Panc1 (cell line): ENCODE results near the gene SLCO2B1. TPM values are rescaled to one million over a fixed set of nuclear protein-coding genes. Genes with fewer than 3 reads are reported as not detected.

Source experiments
- ATAC-seq: fragments of 200-7000 bp; cut with Tn5 transposase; 2 replicates; pipeline ENCODE4 v1.9.1; 2020; ENCODE audit warnings: mild to moderate bottlenecking, moderate library complexity
- BruUV-seq: library from RNA; stranded (reverse); fragments of 400-500 nt; replicated peaks from 2 replicates; lab custom pipeline; 2021; lab: Mats Ljungman, UMichigan
- CTCF ChIA-PET: fragments of 300-600 bp; sonication (Branson Sonifier 250); formaldehyde crosslinking; loops from one replicate; lab custom pipeline; 2022; ENCODE audit warnings: antibody characterized with exemption; lab: Charles Lee
- POLR2A ChIA-PET: fragments of 300-600 bp; sonication (Branson Sonifier 250); formaldehyde crosslinking; loops from one replicate; lab custom pipeline; 2022; ENCODE audit warnings: antibody characterized with exemption; lab: Charles Lee
- DNase-seq: peaks from one replicate; pipeline ENCODE4 v3.0.0-alpha.2; 2010; ENCODE audit warnings: low read depth, low spot score
- H3K27ac ChIP-seq: 2 replicates; pipeline ENCODE4 v1.5.1; 2011; ENCODE audit warnings: mild to moderate bottlenecking, low read length, inconsistent platforms
- H3K27me3 ChIP-seq: fragments of 200-500 bp; sonication (Bioruptor generic); 2 replicates; pipeline ENCODE4 v1.6.0; 2014; ENCODE audit warnings: low read length, inconsistent platforms; ENCODE audit not compliant: control insufficient read depth, insufficient read depth
- H3K36me3 ChIP-seq: fragments of 200-500 bp; sonication (Bioruptor generic); 2 replicates; pipeline ENCODE4 v1.5.1; 2014; ENCODE audit warnings: inconsistent platforms, mild to moderate bottlenecking, low read length, moderate library complexity; ENCODE audit not compliant: control insufficient read depth, insufficient read depth
- H3K4me1 ChIP-seq: 2 replicates; pipeline ENCODE4 v1.5.1; 2011; ENCODE audit warnings: inconsistent platforms, mild to moderate bottlenecking, low read length, moderate library complexity; ENCODE audit not compliant: control insufficient read depth, insufficient read depth
- H3K4me3 ChIP-seq, 2 experiments: 2 replicates each; pipeline ENCODE4 v1.5.1; 2011 to 2012; ENCODE audit warnings: low read depth in 2 of 2, low read length in 2 of 2, mild to moderate bottlenecking in 2 of 2, inconsistent platforms in 1 of 2, moderate library complexity in 1 of 2
- H3K9me3 ChIP-seq: fragments of 200-500 bp; sonication (Bioruptor generic); 2 replicates; pipeline ENCODE4 v1.5.1; 2014; ENCODE audit warnings: low read depth, mild to moderate bottlenecking, inconsistent platforms, low read length, moderate library complexity; ENCODE audit not compliant: control insufficient read depth, insufficient read depth
- CTCF ChIP-seq: fragments of 450-650 bp; IDR thresholded peaks from 2 replicates; pipeline ENCODE4 v1.5.1; 2017; ENCODE audit warnings: mild to moderate bottlenecking
- POLR2AphosphoS5 ChIP-seq: IDR thresholded peaks from 2 replicates; pipeline ENCODE4 v1.6.1; 2012; ENCODE audit warnings: mild to moderate bottlenecking, low read depth, low read length, moderate library complexity
- REST ChIP-seq, 2 experiments: IDR thresholded peaks; 2 replicates each; pipeline ENCODE4 v1.6.1; 2011 to 2012; ENCODE audit warnings: low read depth in 2 of 2, control low read depth in 1 of 2, low read length in 1 of 2, mild to moderate bottlenecking in 1 of 2, moderate library complexity in 1 of 2; ENCODE audit not compliant: insufficient read depth in 1 of 2
- SIN3A ChIP-seq: IDR thresholded peaks from 2 replicates; pipeline ENCODE4 v1.6.1; 2012; ENCODE audit warnings: low read depth, mild to moderate bottlenecking, low read length, moderate library complexity, borderline replicate concordance; ENCODE audit not compliant: insufficient read depth
- TCF7L2 ChIP-seq: IDR thresholded peaks from 2 replicates; pipeline ENCODE4 v1.6.1; 2011; ENCODE audit warnings: mild to moderate bottlenecking, low read depth, low read length, inconsistent platforms
- in situ Hi-C: cut with HindIII; loops from 2 replicates; pipeline ENCODE4 v1.10.0; 2016; ENCODE audit warnings: low sequenced_read_pairs, low pct_unique_long_range_greater_than_20kb
- intact Hi-C: fragments of 100-400 bp; cut with micrococcal nuclease; formaldehyde crosslinking; loops from one replicate; pipeline ENCODE4 v1.10.0; 2022; ENCODE audit not compliant: unreplicated experiment
- total RNA-seq: library from RNA; stranded (reverse); gene quantifications from one replicate; pipeline ENCODE4 v1.2.1, GENCODE V29; 2021; ENCODE audit not compliant: unreplicated experiment

The SLCO2B1 gene
- total RNA-seq, 1 experiment from 2014 or later = 0.77 TPM

- Histone ChIP-seq H3K36me3 (no peaks in the 10 kb centered on the region), H3K9me3 (no peaks in the 10 kb centered on the region), H3K27ac (no peak overlapping the region), H3K27me3 (peaks cover 2% of the 10 kb centered on the region; the same call in 1 of the 2 replicates), H3K4me1 (peaks cover under 1% of the 10 kb centered on the region; the same call in 1 of the 2 replicates), H3K4me3 (no peak overlapping the region)
- BruUV-seq = no TSS peak
- TF ChIP-seq REST (IDR thresholded peaks at IDR 0.05; ENCODE audit: insufficient read depth in 1 of 2, low read depth in 2 of 2, low read length in 1 of 2) (no peak), SIN3A (no peak), TCF7L2 (no peak), POLR2AphosphoS5 (no peak), CTCF (no peak)
- intact Hi-C loops = no loop called here
- DNase-seq (no peak), ATAC-seq (no peak)
- POLR2A ChIA-PET = no interaction called here
- CTCF ChIA-PET = no interaction called here
- in situ Hi-C loops = no loop called here
Measured at GRCh38 chr11:75148436-75148983, 2.4 kb upstream of the SLCO2B1 start.

- no peak for ATAC-seq
- H3K36me3 ChIP-seq = no peaks in the 10 kb centered on the region
- ChIA-PET POLR2A (no interaction called here), CTCF (interaction anchor here (1.3 kb wide), 1 partner anchor 9 kb away, joined by 9 read pairs; no protein-coding TSS in a partner anchor)
- DNase-seq = no peak
- TF ChIP-seq SIN3A = no peak
- no peak for TF ChIP-seq TCF7L2
- no peak for TF ChIP-seq CTCF
- H3K4me3 ChIP-seq = no peak overlapping the region
- no peaks in the 10 kb centered on the region for H3K9me3 ChIP-seq
- no peak overlapping the region for H3K27ac ChIP-seq
- no TSS peak for BruUV-seq
- H3K27me3 ChIP-seq = peaks cover 2% of the 10 kb centered on the region; the same call in 1 of the 2 replicates
- no peaks in the 10 kb centered on the region for H3K4me1 ChIP-seq
- intact Hi-C loops = no loop called here
- in situ Hi-C loops = no loop called here
Measured at GRCh38 chr11:75149766-75150465, 991 bp upstream of the SLCO2B1 start.
